ENCODE results near the gene ARL16. TPM values are rescaled to one million over a fixed set of nuclear protein-coding genes. Genes with fewer than 3 reads are reported as not detected.

ARL16 gene
- total RNA-seq, 1 donor from 2014 or later: 46.3 TPM

DNA sequence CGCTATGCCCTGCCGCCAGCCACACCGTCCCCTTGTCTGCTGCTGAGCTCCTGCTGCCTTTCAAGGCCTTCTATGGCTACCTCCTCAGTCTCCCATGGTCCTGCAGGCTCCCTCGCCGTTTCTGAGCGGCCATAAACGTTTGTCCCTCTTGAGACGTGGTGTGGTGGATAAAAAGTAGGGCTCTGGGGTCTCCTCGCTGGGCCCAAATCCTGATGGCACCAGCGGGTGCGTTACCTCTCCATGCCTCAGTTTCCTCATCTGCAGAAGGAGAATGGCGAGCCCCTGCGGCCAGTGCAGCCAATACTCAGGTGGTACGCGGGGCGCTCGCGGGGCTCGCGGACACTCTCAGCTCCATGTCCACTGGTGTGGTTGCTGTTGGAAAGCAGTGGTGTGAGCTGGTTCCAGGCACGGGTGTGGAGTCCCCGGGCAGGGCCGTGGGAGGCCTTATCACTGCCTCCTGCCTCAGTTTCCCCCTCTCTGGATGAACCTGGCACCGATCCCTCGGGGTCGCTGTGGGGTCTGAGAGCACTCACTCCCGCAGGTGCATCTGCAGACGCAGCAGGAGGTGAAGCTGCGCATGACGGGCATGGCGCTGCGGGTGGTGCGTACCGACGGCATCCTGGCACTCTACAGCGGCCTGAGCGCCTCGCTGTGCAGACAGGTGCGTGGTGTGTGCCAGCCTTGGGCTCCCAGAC lies 31.0 kb upstream of the ARL16 start:
- no peak overlapping the region for H3K4me3 Mint-ChIP-seq (ENCODE audit: unreplicated experiment)
- H3K9me3 Mint-ChIP-seq (ENCODE audit: unreplicated experiment): no peaks in the 10 kb centered on the region
- H3K36me3 Mint-ChIP-seq (ENCODE audit: unreplicated experiment): no peaks in the 10 kb centered on the region
- peaks cover 26% of the 10 kb centered on the region for H3K4me1 Mint-ChIP-seq (ENCODE audit: unreplicated experiment)
- DNase-seq (ENCODE audit: extremely low spot score, unreplicated experiment): no peak
- no peak for TF ChIP-seq CTCF (IDR thresholded peaks at IDR 0.05)
- H3K27ac Mint-ChIP-seq (ENCODE audit: unreplicated experiment): no peak overlapping the region
- H3K27me3 Mint-ChIP-seq (ENCODE audit: unreplicated experiment): no peaks in the 10 kb centered on the region

GRCh38 chr17:81713556-81714411 lies 30.2 kb upstream of the ARL16 start:
- Mint-ChIP-seq H3K27ac (ENCODE audit: unreplicated experiment) (no peak overlapping the region), H3K4me1 (ENCODE audit: unreplicated experiment) (peaks cover 26% of the 10 kb centered on the region), H3K36me3 (ENCODE audit: unreplicated experiment) (no peaks in the 10 kb centered on the region), H3K4me3 (ENCODE audit: unreplicated experiment) (no peak overlapping the region), H3K9me3 (ENCODE audit: unreplicated experiment) (no peaks in the 10 kb centered on the region), H3K27me3 (ENCODE audit: unreplicated experiment) (no peaks in the 10 kb centered on the region)
- no peak for TF ChIP-seq CTCF (IDR thresholded peaks at IDR 0.05)
- DNase-seq (ENCODE audit: extremely low spot score, unreplicated experiment): no peak

DNA sequence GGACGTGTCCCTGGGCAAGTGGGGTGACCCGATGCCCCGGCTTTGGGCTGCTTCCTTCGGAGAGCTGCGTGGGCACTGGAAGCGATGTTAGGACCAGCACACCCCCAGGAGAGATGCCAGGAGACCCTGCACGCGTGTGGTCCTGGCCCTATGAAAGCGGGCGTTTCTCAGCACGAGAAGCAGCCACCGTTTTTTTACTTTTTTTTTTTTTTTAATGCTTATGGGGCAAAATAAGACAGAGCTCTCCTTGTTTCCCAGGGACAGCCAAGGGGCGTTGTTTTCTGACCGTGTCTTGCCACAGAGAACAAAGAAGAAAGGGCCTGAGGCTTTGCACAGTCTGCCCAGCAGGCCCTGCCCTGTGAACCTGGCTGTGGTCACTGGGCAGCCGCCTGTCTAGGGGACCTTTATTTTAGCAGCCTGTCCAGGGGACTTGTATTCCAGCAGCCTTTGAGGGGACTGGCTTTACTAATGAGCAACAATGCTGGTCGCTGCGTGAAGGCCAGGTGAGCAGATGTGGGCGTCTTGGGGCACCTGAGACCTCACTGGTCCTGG lies 29.5 kb upstream of the ARL16 start:
- TF ChIP-seq CTCF (IDR thresholded peaks at IDR 0.05): no peak
- Mint-ChIP-seq H3K27me3 (ENCODE audit: unreplicated experiment) (no peaks in the 10 kb centered on the region), H3K4me1 (ENCODE audit: unreplicated experiment) (peaks cover 26% of the 10 kb centered on the region), H3K36me3 (ENCODE audit: unreplicated experiment) (no peaks in the 10 kb centered on the region), H3K4me3 (ENCODE audit: unreplicated experiment) (peak overlapping the region; percentile 79), H3K9me3 (ENCODE audit: unreplicated experiment) (no peaks in the 10 kb centered on the region), H3K27ac (ENCODE audit: unreplicated experiment) (peak overlapping the region; percentile 41)
- DNase-seq (ENCODE audit: extremely low spot score, unreplicated experiment): no peak

DNA sequence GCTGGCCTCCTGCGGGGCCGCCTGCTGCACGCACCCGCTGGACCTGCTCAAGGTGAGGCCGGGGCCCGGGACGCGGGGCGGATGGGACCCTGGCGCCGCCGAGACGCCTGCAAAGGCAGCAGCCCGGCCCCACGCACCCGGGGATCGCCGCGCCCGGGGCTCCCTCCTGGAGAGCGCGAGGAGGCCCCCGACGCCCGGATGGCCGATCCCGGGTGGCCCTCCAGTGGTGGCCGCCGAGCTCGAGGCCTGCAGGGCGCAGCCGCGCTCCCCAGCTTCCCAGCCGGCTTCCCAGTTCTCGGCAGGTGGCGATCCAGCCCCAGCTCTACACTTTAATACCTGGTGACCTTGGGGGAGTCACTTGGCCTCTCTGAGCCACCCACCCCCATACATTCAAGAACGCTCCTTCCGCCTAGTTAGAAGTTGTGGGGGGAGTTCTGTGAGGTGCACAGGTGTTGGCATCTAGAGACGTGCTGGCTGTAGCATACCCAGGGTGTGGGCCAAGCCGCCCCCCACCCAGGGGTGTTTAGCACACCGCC lies 28.9 kb upstream of the ARL16 start:
- Mint-ChIP-seq H3K4me3 (ENCODE audit: unreplicated experiment) (peak overlapping the region; percentile 79), H3K27ac (ENCODE audit: unreplicated experiment) (peak overlapping the region; percentile 41), H3K9me3 (ENCODE audit: unreplicated experiment) (no peaks in the 10 kb centered on the region), H3K4me1 (ENCODE audit: unreplicated experiment) (peaks cover 26% of the 10 kb centered on the region), H3K27me3 (ENCODE audit: unreplicated experiment) (no peaks in the 10 kb centered on the region), H3K36me3 (ENCODE audit: unreplicated experiment) (no peaks in the 10 kb centered on the region)
- TF ChIP-seq CTCF (IDR thresholded peaks at IDR 0.05): no peak
- DNase-seq (ENCODE audit: extremely low spot score, unreplicated experiment): no peak

Measured in osteocyte (in vitro differentiated cells).